HepG2 (cell line): ENCODE measurements around the gene EXOC3L2. TPM values are rescaled to one million over a fixed set of nuclear protein-coding genes. Genes with fewer than 3 reads are reported as not detected.

Source experiments
- polyA plus RNA-seq, 8 experiments: library from polyadenylated mRNA; depleted of rRNA in 3 of 8; stranded (reverse) in 7 of 8; unstranded in 1 of 8; fragments of >200 nt; fragmentation: Illumina TruSeq in 4 of 8; extraction: Trizol in 4 of 8; gene quantifications; 2 replicates each; pipeline versions ENCODE4 v1.2.1 to v1.2.3, GENCODE V29; 2011 to 2016; ENCODE audit warnings: low read depth in 4 of 8, missing spikeins in 1 of 8, mixed read lengths in 1 of 8; ENCODE audit not compliant: insufficient read depth in 1 of 8
- total RNA-seq, 5 experiments: library from RNA; depleted of rRNA; stranded (reverse); fragments of >200 nt; fragmentation: Illumina TruSeq; extraction: Trizol; gene quantifications; 2 replicates each; pipeline ENCODE4 v1.2.3, GENCODE V29; 2016; ENCODE audit warnings: low read depth in 1 of 5

EXOC3L2 gene
- total and polyA plus RNA-seq, 2 of the 13 experiments (the other 11 are each of a cell fraction or from before 2014, with no cell fraction given) = 0.21 TPM; not detected in 1

Other genes with a start within 250 kb of the EXOC3L2 start
- 2.8 and 3.5 TPM in 2 replicates for gene RELB, start 243.9 kb downstream of the EXOC3L2 start, total RNA-seq (2016; rRNA removed; fragmentation: Illumina TruSeq; extraction: Trizol)
- gene RELB, start 243.9 kb downstream of the EXOC3L2 start, polyA plus RNA-seq (2011; rRNA removed) = 1.9 and 4.2 TPM in 2 replicates
- 7.4 and 32.0 TPM in 2 replicates for gene CLASRP, start 206.4 kb downstream of the EXOC3L2 start, total RNA-seq (2016; rRNA removed; fragmentation: Illumina TruSeq; extraction: Trizol)
- gene CLASRP, start 206.4 kb downstream of the EXOC3L2 start, polyA plus RNA-seq (2011; rRNA removed) = 51.1 and 51.4 TPM in 2 replicates
- gene ZNF296, start 168.9 kb downstream of the EXOC3L2 start, total RNA-seq (2016; rRNA removed; fragmentation: Illumina TruSeq; extraction: Trizol) = 0.62 and 0.63 TPM in 2 replicates
- gene ZNF296, start 168.9 kb downstream of the EXOC3L2 start, polyA plus RNA-seq (2011; rRNA removed) = 0.26 and 0.39 TPM in 2 replicates
- gene GEMIN7, start 166.1 kb downstream of the EXOC3L2 start, total RNA-seq (2016; rRNA removed; fragmentation: Illumina TruSeq; extraction: Trizol) = 30.6 and 42.0 TPM in 2 replicates
- gene GEMIN7, start 166.1 kb downstream of the EXOC3L2 start, polyA plus RNA-seq (2011; rRNA removed) = 22.2 and 24.1 TPM in 2 replicates
- 9.2 and 14.3 TPM in 2 replicates for gene PPP1R37, start 152.2 kb downstream of the EXOC3L2 start, total RNA-seq (2016; rRNA removed; fragmentation: Illumina TruSeq; extraction: Trizol)
- 9.0 and 13.9 TPM in 2 replicates for gene PPP1R37, start 152.2 kb downstream of the EXOC3L2 start, polyA plus RNA-seq (2011; rRNA removed)
- gene NKPD1, start 84.4 kb downstream of the EXOC3L2 start, total RNA-seq (2016; rRNA removed; fragmentation: Illumina TruSeq; extraction: Trizol) = not detected in 2 replicates
- 0.03 and 0.10 TPM in 2 replicates for gene NKPD1, start 84.4 kb downstream of the EXOC3L2 start, polyA plus RNA-seq (2011; rRNA removed)
- gene TRAPPC6A, start 67.2 kb downstream of the EXOC3L2 start, total RNA-seq (2016; rRNA removed; fragmentation: Illumina TruSeq; extraction: Trizol) = 6.2 and 6.5 TPM in 2 replicates
- gene TRAPPC6A, start 67.2 kb downstream of the EXOC3L2 start, polyA plus RNA-seq (2011; rRNA removed) = 21.0 and 27.2 TPM in 2 replicates
- 3.2 and 4.3 TPM in 2 replicates for gene BLOC1S3, start 66.6 kb downstream of the EXOC3L2 start, total RNA-seq (2016; rRNA removed; fragmentation: Illumina TruSeq; extraction: Trizol)
- 4.8 TPM in 2 replicates for gene BLOC1S3, start 66.6 kb downstream of the EXOC3L2 start, polyA plus RNA-seq (2011; rRNA removed)
- 7.0 and 7.6 TPM in 2 replicates for gene MARK4, start 5.9 kb upstream of the EXOC3L2 start, total RNA-seq (2016; rRNA removed; fragmentation: Illumina TruSeq; extraction: Trizol)
- 11.4 and 12.2 TPM in 2 replicates for gene MARK4, start 5.9 kb upstream of the EXOC3L2 start, polyA plus RNA-seq (2011; rRNA removed)
- 0.27 and 0.80 TPM in 2 replicates for gene CKM, start 77.5 kb upstream of the EXOC3L2 start, total RNA-seq (2016; rRNA removed; fragmentation: Illumina TruSeq; extraction: Trizol)
- 0.54 and 0.59 TPM in 2 replicates for gene CKM, start 77.5 kb upstream of the EXOC3L2 start, polyA plus RNA-seq (2011; rRNA removed)
- not detected in 2 replicates for gene KLC3, start 95.3 kb upstream of the EXOC3L2 start, total RNA-seq (2016; rRNA removed; fragmentation: Illumina TruSeq; extraction: Trizol)
- 0.13 and 0.26 TPM in 2 replicates for gene KLC3, start 95.3 kb upstream of the EXOC3L2 start, polyA plus RNA-seq (2011; rRNA removed)
- 20.5 and 25.4 TPM in 2 replicates for gene ERCC2, start 125.2 kb upstream of the EXOC3L2 start, total RNA-seq (2016; rRNA removed; fragmentation: Illumina TruSeq; extraction: Trizol)
- 49.2 and 63.4 TPM in 2 replicates for gene ERCC2, start 125.2 kb upstream of the EXOC3L2 start, polyA plus RNA-seq (2011; rRNA removed)
- gene PPP1R13L, start 159.7 kb upstream of the EXOC3L2 start, total RNA-seq (2016; rRNA removed; fragmentation: Illumina TruSeq; extraction: Trizol) = 1.3 and 1.6 TPM in 2 replicates
- gene PPP1R13L, start 159.7 kb upstream of the EXOC3L2 start, polyA plus RNA-seq (2011; rRNA removed) = 6.6 and 8.8 TPM in 2 replicates
- gene POLR1G, start 161.2 kb upstream of the EXOC3L2 start, total RNA-seq (2016; rRNA removed; fragmentation: Illumina TruSeq; extraction: Trizol) = 20.8 and 23.3 TPM in 2 replicates
- 3.5 and 4.3 TPM in 2 replicates for gene POLR1G, start 161.2 kb upstream of the EXOC3L2 start, polyA plus RNA-seq (2011; rRNA removed)
- 39.3 and 40.0 TPM in 2 replicates for gene ERCC1, start 178.5 kb upstream of the EXOC3L2 start, total RNA-seq (2016; rRNA removed; fragmentation: Illumina TruSeq; extraction: Trizol)
- gene ERCC1, start 178.5 kb upstream of the EXOC3L2 start, polyA plus RNA-seq (2011; rRNA removed) = 66.4 and 76.6 TPM in 2 replicates
- gene FOSB, start 222.6 kb upstream of the EXOC3L2 start, total RNA-seq (2016; rRNA removed; fragmentation: Illumina TruSeq; extraction: Trizol) = 0.21 and 6.0 TPM in 2 replicates
- gene FOSB, start 222.6 kb upstream of the EXOC3L2 start, polyA plus RNA-seq (2011; rRNA removed) = 2.8 TPM in 2 replicates